Keratinocyte (primary cell): Measurements from ENCODE around the gene UBE2D4. TPM values are rescaled to one million over a fixed set of nuclear protein-coding genes. Genes with fewer than 3 reads are reported as not detected.
A peak's percentile ranks its signal among the peaks of the same experiment; 100 is the strongest.

Source experiments
- DNase-seq: peaks from one replicate; pipeline ENCODE4 v3.0.0-alpha.2; 2011; ENCODE audit warnings: low read depth, missing footprints, low spot score
- FAIRE-seq: peaks from 2 replicates; lab custom pipeline; 2011; peaks lifted over from hg19 to GRCh38; lab: Jason Lieb, UNC
- H2AFZ ChIP-seq: 2 replicates; pipeline ENCODE4 v1.6.0; 2012; ENCODE audit warnings: low read length, control low read depth, inconsistent platforms; ENCODE audit not compliant: control insufficient read depth
- H3K27ac ChIP-seq: 2 replicates; pipeline ENCODE4 v1.5.1; 2011; ENCODE audit warnings: low read length; ENCODE audit not compliant: control insufficient read depth, insufficient read depth
- H3K27me3 ChIP-seq: 3 replicates; pipeline ENCODE4 v1.6.0; 2011; ENCODE audit warnings: low read length; ENCODE audit not compliant: control insufficient read depth, insufficient read depth; ENCODE audit errors: extremely low read depth
- H3K36me3 ChIP-seq, 2 experiments: 2 replicates in 1 of 2; 3 replicates in 1 of 2; pipeline ENCODE4 v1.5.1; 2011; ENCODE audit warnings: low read length in 2 of 2, mild to moderate bottlenecking in 1 of 2; ENCODE audit not compliant: control insufficient read depth in 2 of 2, insufficient read depth in 2 of 2; ENCODE audit errors: extremely low read depth in 1 of 2
- H3K4me1 ChIP-seq: 3 replicates; pipeline ENCODE4 v1.5.1; 2011; ENCODE audit warnings: low read length; ENCODE audit not compliant: control insufficient read depth, insufficient read depth; ENCODE audit errors: extremely low read depth
- H3K4me2 ChIP-seq: 3 replicates; pipeline ENCODE4 v1.6.0; 2011; ENCODE audit warnings: low read depth, low read length; ENCODE audit not compliant: control insufficient read depth, insufficient read depth; ENCODE audit errors: extremely low read depth
- H3K4me3 ChIP-seq, 3 experiments: fragments of 200-600 bp in 1 of 3; sonication (generic) in 1 of 3; 2 replicates in 2 of 3; 3 replicates in 1 of 3; pipeline ENCODE4 v1.5.1; 2011 to 2016; ENCODE audit warnings: low read length in 3 of 3, mild to moderate bottlenecking in 3 of 3, control low read depth in 2 of 3, inconsistent platforms in 1 of 3, low read depth in 1 of 3, mixed read lengths in 1 of 3, mixed run types in 1 of 3, moderate library complexity in 1 of 3; ENCODE audit not compliant: control insufficient read depth in 2 of 3, insufficient read depth in 2 of 3; ENCODE audit errors: extremely low read depth in 1 of 3
- H3K79me2 ChIP-seq: 2 replicates; pipeline ENCODE4 v1.6.0; 2012; ENCODE audit warnings: low read length; ENCODE audit not compliant: control insufficient read depth, insufficient read depth
- H3K9ac ChIP-seq: 3 replicates; pipeline ENCODE4 v1.6.0; 2011; ENCODE audit warnings: low read length; ENCODE audit not compliant: control insufficient read depth, insufficient read depth; ENCODE audit errors: extremely low read depth
- H3K9me1 ChIP-seq: 3 replicates; pipeline ENCODE4 v1.6.0; 2011; ENCODE audit warnings: low read length; ENCODE audit not compliant: control insufficient read depth, insufficient read depth; ENCODE audit errors: extremely low read depth
- H3K9me3 ChIP-seq: 2 replicates; pipeline ENCODE4 v1.5.1; 2012; ENCODE audit warnings: low read depth, low read length; ENCODE audit not compliant: control insufficient read depth
- H4K20me1 ChIP-seq: 3 replicates; pipeline ENCODE4 v1.6.0; 2011; ENCODE audit warnings: low read length; ENCODE audit not compliant: control insufficient read depth, insufficient read depth; ENCODE audit errors: extremely low read depth
- CTCF ChIP-seq, 3 experiments: IDR thresholded peaks in 1 of 3; conservative IDR thresholded peaks in 1 of 3; optimal IDR thresholded peaks in 1 of 3; 2 replicates in 2 of 3; 3 replicates in 1 of 3; pipeline versions ENCODE3 to v1.5.1; 2011; ENCODE audit warnings: low read length in 3 of 3, mild to moderate bottlenecking in 3 of 3, moderate library complexity in 2 of 3, control low read depth in 1 of 3, inconsistent platforms in 1 of 3; ENCODE audit not compliant: insufficient read depth in 2 of 3; ENCODE audit errors: extremely low read depth in 1 of 3
- EZH2 ChIP-seq: IDR thresholded peaks from one replicate; pipeline ENCODE4 v1.6.1; 2012; ENCODE audit warnings: inconsistent platforms, mild to moderate bottlenecking, low read length, moderate library complexity
- dilution Hi-C: fragments of 300-500 bp; cut with MboI; formaldehyde crosslinking; loops from one replicate; pipeline ENCODE4 v1.7.0; 2020; ENCODE audit warnings: low sequenced_read_pairs; ENCODE audit not compliant: extremely low pct_ligation_motif_present
- polyA plus RNA-seq, 5 experiments: library from polyadenylated mRNA; depleted of rRNA in 3 of 5; stranded (reverse) in 3 of 5; stranded (forward) in 1 of 5; unstranded in 1 of 5; fragments of >200 nt; gene quantifications; 1 replicate in 1 of 5; 2 replicates in 3 of 5; 3 replicates in 1 of 5; pipeline versions ENCODE4 v1.2.1 to v1.2.3, GENCODE V29; 2011 to 2012; ENCODE audit warnings: missing spikeins in 2 of 5, low read depth in 1 of 5, low replicate concordance in 1 of 5

Gene UBE2D4
- polyA plus RNA-seq, 1 donor (not counting 4 experiments of a cell fraction or from before 2014, with no cell fraction given), result 8.1 TPM

GRCh38 chr7:43905209-43905946, 20.9 kb upstream of the UBE2D4 start:
- no peaks in the 10 kb centered on the region for H3K27me3 ChIP-seq
- DNase-seq (no peak), FAIRE-seq (no peak)
- peaks cover 1 to 6% of the 10 kb centered on the region in 2 experiments for H3K36me3 ChIP-seq
- peak overlapping the region; percentile 87 for H3K9ac ChIP-seq
- dilution Hi-C loops, result no loop called here
- peak overlapping the region; percentile 87 for H3K27ac ChIP-seq
- peak overlapping the region; percentile 67 to 87 (median 85) for H3K4me3 ChIP-seq
- H3K9me3 ChIP-seq, result no peaks in the 10 kb centered on the region
- H4K20me1 ChIP-seq, result peaks cover 8% of the 10 kb centered on the region
- peaks cover 55% of the 10 kb centered on the region for H3K79me2 ChIP-seq
- peaks cover 23% of the 10 kb centered on the region for H3K4me1 ChIP-seq
- H3K4me2 ChIP-seq, result peak overlapping the region; percentile 98
- H2AFZ ChIP-seq, result peak overlapping the region; percentile 61
- H3K9me1 ChIP-seq, result peaks cover 4% of the 10 kb centered on the region
- no peak for TF ChIP-seq CTCF (optimal IDR thresholded peaks at IDR 0.05 in 1 of 3, IDR thresholded peaks at IDR 0.05 in 1 of 3, conservative IDR thresholded peaks at IDR 0.05 in 1 of 3; ENCODE audit: extremely low read depth in 1 of 3, insufficient read depth in 2 of 3, low read length in 3 of 3)
- TF ChIP-seq EZH2, result no peak

GRCh38 chr7:43905956-43906330, 20.3 kb upstream of the UBE2D4 start:
- Histone ChIP-seq H3K79me2 (peaks cover 49% of the 10 kb centered on the region), H3K9me1 (peaks cover 4% of the 10 kb centered on the region), H3K4me1 (peaks cover 23% of the 10 kb centered on the region), H2AFZ (peak overlapping the region; percentile 61), H3K9ac (peak overlapping the region; percentile 87), H3K9me3 (no peaks in the 10 kb centered on the region), H4K20me1 (peaks cover 8% of the 10 kb centered on the region), H3K36me3 (peaks cover 1 to 6% of the 10 kb centered on the region in 2 experiments), H3K4me2 (peak overlapping the region; percentile 98), H3K27me3 (no peaks in the 10 kb centered on the region), H3K27ac (peak overlapping the region; percentile 87), H3K4me3 (peak overlapping the region; percentile 67 to 87 (median 85))
- dilution Hi-C loops, result no loop called here
- DNase-seq, result no peak
- no peak for FAIRE-seq
- no peak for TF ChIP-seq CTCF (optimal IDR thresholded peaks at IDR 0.05 in 1 of 3, IDR thresholded peaks at IDR 0.05 in 1 of 3, conservative IDR thresholded peaks at IDR 0.05 in 1 of 3; ENCODE audit: extremely low read depth in 1 of 3, insufficient read depth in 2 of 3, low read length in 3 of 3)
- TF ChIP-seq EZH2, result no peak
